HCT116 (cell line): Measurements from ENCODE around the gene GGTLC2. TPM values are rescaled to one million over a fixed set of nuclear protein-coding genes. Genes with fewer than 3 reads are reported as not detected.

Experiments
- ATAC-seq: fragments of 200-7000 bp; cut with Tn5 transposase; 2 replicates; pipeline ENCODE4 v1.9.1; 2020; ENCODE audit warnings: mild to moderate bottlenecking, moderate library complexity
- BruUV-seq: library from RNA; stranded (reverse); fragments of 400-500 nt; replicated peaks from 2 replicates; lab custom pipeline; 2021; lab: Mats Ljungman, UMichigan
- CTCF ChIA-PET: fragments of 300-600 bp; sonication (Branson Sonifier 250); formaldehyde crosslinking; loops from one replicate; lab custom pipeline; 2021; ENCODE audit warnings: antibody characterized with exemption; lab: Charles Lee
- POLR2A ChIA-PET: fragments of 300-600, 350-600 bp; sonication (Branson Sonifier 250); formaldehyde crosslinking; loops from one replicate; lab custom pipeline; 2021; ENCODE audit warnings: antibody characterized with exemption; lab: Charles Lee
- RAD21 ChIA-PET, 2 experiments: fragments of 300-600 bp; sonication (Branson Sonifier 250); formaldehyde crosslinking; loops; one replicate each; lab custom pipeline; 2023; ENCODE audit warnings: low total read pairs in 2 of 2; ENCODE audit not compliant: uncharacterized antibody in 2 of 2, unreplicated experiment in 2 of 2, low non-redundant PET in 1 of 2; lab: Charles Lee
- DNase-seq: peaks from one replicate; pipeline ENCODE4 v3.0.0-alpha.2; 2010; ENCODE audit warnings: low read depth, low spot score
- H2AFZ ChIP-seq: fragments of 200-600 bp; shearing (Covaris generic), sonication (generic); 2 replicates; pipeline ENCODE4 v1.6.1; 2017; ENCODE audit warnings: low read depth, mixed run types, mixed read lengths, antibody characterized with exemption, low read length; ENCODE audit not compliant: poor library complexity, severe bottlenecking
- H3K27ac ChIP-seq: 2 replicates; pipeline ENCODE4 v1.5.1; 2012; ENCODE audit warnings: low read depth, low read length
- H3K27me3 ChIP-seq: fragments of 200-600 bp; sonication (generic); 2 replicates; pipeline ENCODE4 v1.6.1; 2016; ENCODE audit warnings: mixed run types, low read length, mixed read lengths; ENCODE audit not compliant: insufficient read depth
- H3K36me3 ChIP-seq, 2 experiments: fragments of 200-500 bp in 1 of 2; fragments of 200-600 bp in 1 of 2; sonication (Bioruptor generic) in 1 of 2; sonication (generic) in 1 of 2; 2 replicates each; pipeline versions ENCODE4 v1.5.1 to v1.6.1; 2014 to 2016; ENCODE audit warnings: low read length in 2 of 2, inconsistent platforms in 1 of 2, mixed read lengths in 1 of 2, mixed run types in 1 of 2; ENCODE audit not compliant: insufficient read depth in 2 of 2, control insufficient read depth in 1 of 2
- H3K4me1 ChIP-seq, 2 experiments: fragments of 200-600 bp in 1 of 2; sonication (generic) in 1 of 2; 2 replicates each; pipeline versions ENCODE4 v1.5.1 to v1.6.1; 2012 to 2017; ENCODE audit warnings: low read length in 2 of 2, inconsistent platforms in 1 of 2, mild to moderate bottlenecking in 1 of 2, mixed read lengths in 1 of 2, mixed run types in 1 of 2, moderate library complexity in 1 of 2; ENCODE audit not compliant: insufficient read depth in 2 of 2, control insufficient read depth in 1 of 2
- H3K4me2 ChIP-seq: fragments of 200-600 bp; sonication (generic); 2 replicates; pipeline ENCODE4 v1.6.1; 2017; ENCODE audit warnings: mixed run types, low read length, mixed read lengths
- H3K4me3 ChIP-seq, 2 experiments: fragments of 200-600 bp in 1 of 2; sonication (generic) in 1 of 2; replicated peaks in 1 of 2; 2 replicates each; pipeline ENCODE4 v1.5.1; 2011 to 2016; ENCODE audit warnings: low read length in 2 of 2, control low read depth in 1 of 2, low read depth in 1 of 2, mild to moderate bottlenecking in 1 of 2, mixed read lengths in 1 of 2, mixed run types in 1 of 2
- H3K79me2 ChIP-seq: fragments of 200-600 bp; sonication (generic); 2 replicates; pipeline ENCODE4 v1.6.1; 2017; ENCODE audit warnings: mild to moderate bottlenecking, mixed run types, low read length, moderate library complexity, mixed read lengths; ENCODE audit not compliant: insufficient read depth
- H3K9ac ChIP-seq: fragments of 200-600 bp; sonication (generic); 2 replicates; pipeline ENCODE4 v1.6.1; 2016; ENCODE audit warnings: low read length, mixed read lengths
- H3K9me2 ChIP-seq: fragments of 200-600 bp; sonication (generic), shearing (Covaris generic); 2 replicates; pipeline ENCODE4 v1.6.1; 2017; ENCODE audit warnings: mixed run types, mild to moderate bottlenecking, moderate library complexity; ENCODE audit not compliant: insufficient read depth
- H3K9me3 ChIP-seq, 2 experiments: fragments of 200-500 bp in 1 of 2; fragments of 200-600 bp in 1 of 2; sonication (Bioruptor generic) in 1 of 2; sonication (generic) in 1 of 2; 2 replicates each; pipeline ENCODE4 v1.6.1; 2014 to 2017; ENCODE audit warnings: low read length in 2 of 2, mixed read lengths in 2 of 2, inconsistent platforms in 1 of 2, low read depth in 1 of 2, mild to moderate bottlenecking in 1 of 2, mixed run types in 1 of 2, moderate library complexity in 1 of 2; ENCODE audit not compliant: control insufficient read depth in 1 of 2, insufficient read depth in 1 of 2
- H4K20me1 ChIP-seq: fragments of 200-600 bp; sonication (generic), shearing (Covaris generic); 2 replicates; pipeline ENCODE4 v1.6.1; 2017; ENCODE audit warnings: mixed run types, mild to moderate bottlenecking, moderate library complexity; ENCODE audit not compliant: insufficient read depth
- CBX3 ChIP-seq: IDR thresholded peaks from 2 replicates; pipeline ENCODE4 v1.6.1; 2012; ENCODE audit warnings: low read depth
- CEBPB ChIP-seq: IDR thresholded peaks from 2 replicates; pipeline ENCODE4 v1.6.1; 2012; ENCODE audit warnings: low read depth
- EGR1 ChIP-seq: IDR thresholded peaks from 2 replicates; pipeline ENCODE4 v1.6.1; 2012; ENCODE audit warnings: low read depth
- ELF1 ChIP-seq: IDR thresholded peaks from 2 replicates; pipeline ENCODE4 v1.6.1; 2012; ENCODE audit warnings: low read depth, borderline replicate concordance
- EZH2 ChIP-seq: fragments of 200-600 bp; sonication (generic); IDR thresholded peaks from 2 replicates; pipeline ENCODE4 v1.6.1; 2017; ENCODE audit warnings: antibody characterized with exemption, mixed run types
- FOSL1 ChIP-seq: IDR thresholded peaks from 2 replicates; pipeline ENCODE4 v1.6.1; 2012; ENCODE audit warnings: low read depth
- JUND ChIP-seq: IDR thresholded peaks from 2 replicates; pipeline ENCODE4 v1.6.1; 2012
- MAX ChIP-seq: IDR thresholded peaks from 2 replicates; pipeline ENCODE4 v1.6.1; 2012
- POLR2AphosphoS5 ChIP-seq: IDR thresholded peaks from 2 replicates; pipeline ENCODE4 v1.6.1; 2011; ENCODE audit warnings: mild to moderate bottlenecking, low read depth, low read length, moderate library complexity
- SIN3A ChIP-seq: IDR thresholded peaks from 2 replicates; pipeline ENCODE4 v1.6.1; 2012; ENCODE audit warnings: low read depth
- YY1 ChIP-seq: IDR thresholded peaks from 2 replicates; pipeline ENCODE4 v1.6.1; 2011; ENCODE audit warnings: low read length, low read depth, moderate library complexity, mild to moderate bottlenecking; ENCODE audit not compliant: insufficient replicate concordance; ENCODE audit errors: extremely low read depth
- ZBTB33 ChIP-seq: IDR thresholded peaks from 2 replicates; pipeline ENCODE4 v1.6.1; 2011; ENCODE audit warnings: mild to moderate bottlenecking, low read length, moderate library complexity; ENCODE audit not compliant: insufficient replicate concordance; ENCODE audit errors: extremely low read depth
- ZNF274 ChIP-seq: fragments of 200-500 bp; sonication (Bioruptor generic); IDR thresholded peaks from 2 replicates; pipeline ENCODE4 v1.6.1; 2014; ENCODE audit warnings: mild to moderate bottlenecking, low read depth, low read length, inconsistent platforms
- intact Hi-C: fragments of 100-400 bp; cut with micrococcal nuclease; formaldehyde crosslinking; loops from 2 replicates; pipeline ENCODE4 v1.10.0; 2022
- total RNA-seq: library from RNA; stranded (reverse); gene quantifications from one replicate; pipeline ENCODE4 v1.2.1, GENCODE V29; 2021; ENCODE audit not compliant: unreplicated experiment
- TF ChIP-seq, protein P1 (sequence below): IDR thresholded peaks from 2 replicates; pipeline ENCODE4 v1.6.1; 2012
- TF ChIP-seq, protein P2 (sequence below), 3 experiments: fragments of 200-600 bp in 1 of 3; sonication (generic) in 1 of 3; IDR thresholded peaks in 2 of 3; conservative IDR thresholded peaks in 1 of 3; 2 replicates each; pipeline ENCODE4 v1.5.1; 2012 to 2017; ENCODE audit warnings: low read depth in 2 of 3, low read length in 2 of 3, antibody characterized with exemption in 1 of 3, borderline replicate concordance in 1 of 3, control low read depth in 1 of 3, mild to moderate bottlenecking in 1 of 3, mixed read lengths in 1 of 3, mixed run types in 1 of 3, moderate library complexity in 1 of 3; ENCODE audit not compliant: insufficient read depth in 1 of 3

The GGTLC2 gene
- total RNA-seq, 1 experiment from 2014 or later, result not detected

GRCh38 chr22:22618448-22618847 lies 26.0 kb upstream of the GGTLC2 start:
- no peaks in the 10 kb centered on the region for H3K27me3 ChIP-seq
- no peaks in the 10 kb centered on the region for H3K9me3 ChIP-seq
- H3K4me3 ChIP-seq, result no peak overlapping the region
- H4K20me1 ChIP-seq, result no peaks in the 10 kb centered on the region
- H3K27ac ChIP-seq, result no peak overlapping the region
- BruUV-seq, result no TSS peak
- ChIA-PET RAD21 (no interaction called here), CTCF (interaction anchor here (1.2 kb wide), 1 partner anchor 31 kb away, joined by 5 read pairs; no protein-coding TSS in a partner anchor), POLR2A (no interaction called here)
- no peak for TF ChIP-seq ELF1
- TF ChIP-seq EZH2, result no peak
- no peak for TF ChIP-seq EGR1
- no peak for TF ChIP-seq FOSL1
- no peak for TF ChIP-seq JUND
- TF ChIP-seq YY1, result no peak
- no peak for TF ChIP-seq SIN3A
- TF ChIP-seq ZNF274, result no peak
- TF ChIP-seq, protein P1, sequence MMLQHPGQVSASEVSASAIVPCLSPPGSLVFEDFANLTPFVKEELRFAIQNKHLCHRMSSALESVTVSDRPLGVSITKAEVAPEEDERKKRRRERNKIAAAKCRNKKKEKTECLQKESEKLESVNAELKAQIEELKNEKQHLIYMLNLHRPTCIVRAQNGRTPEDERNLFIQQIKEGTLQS, result no peak
- TF ChIP-seq, protein P2, sequence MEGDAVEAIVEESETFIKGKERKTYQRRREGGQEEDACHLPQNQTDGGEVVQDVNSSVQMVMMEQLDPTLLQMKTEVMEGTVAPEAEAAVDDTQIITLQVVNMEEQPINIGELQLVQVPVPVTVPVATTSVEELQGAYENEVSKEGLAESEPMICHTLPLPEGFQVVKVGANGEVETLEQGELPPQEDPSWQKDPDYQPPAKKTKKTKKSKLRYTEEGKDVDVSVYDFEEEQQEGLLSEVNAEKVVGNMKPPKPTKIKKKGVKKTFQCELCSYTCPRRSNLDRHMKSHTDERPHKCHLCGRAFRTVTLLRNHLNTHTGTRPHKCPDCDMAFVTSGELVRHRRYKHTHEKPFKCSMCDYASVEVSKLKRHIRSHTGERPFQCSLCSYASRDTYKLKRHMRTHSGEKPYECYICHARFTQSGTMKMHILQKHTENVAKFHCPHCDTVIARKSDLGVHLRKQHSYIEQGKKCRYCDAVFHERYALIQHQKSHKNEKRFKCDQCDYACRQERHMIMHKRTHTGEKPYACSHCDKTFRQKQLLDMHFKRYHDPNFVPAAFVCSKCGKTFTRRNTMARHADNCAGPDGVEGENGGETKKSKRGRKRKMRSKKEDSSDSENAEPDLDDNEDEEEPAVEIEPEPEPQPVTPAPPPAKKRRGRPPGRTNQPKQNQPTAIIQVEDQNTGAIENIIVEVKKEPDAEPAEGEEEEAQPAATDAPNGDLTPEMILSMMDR (IDR thresholded peaks at IDR 0.05 in 2 of 3, conservative IDR thresholded peaks at IDR 0.05 in 1 of 3; ENCODE audit: borderline replicate concordance in 1 of 3, insufficient read depth in 1 of 3, low read depth in 2 of 3, low read length in 2 of 3), result no peak
- no peak for TF ChIP-seq MAX
- no peak for TF ChIP-seq ZBTB33
- TF ChIP-seq CEBPB, result no peak
- no peak for TF ChIP-seq POLR2AphosphoS5
- TF ChIP-seq CBX3, result no peak
- no peaks in the 10 kb centered on the region for H3K9me2 ChIP-seq
- no peak overlapping the region for H3K9ac ChIP-seq
- no peak overlapping the region for H3K4me2 ChIP-seq
- ATAC-seq (no peak), DNase-seq (no peak)
- no peaks in the 10 kb centered on the region for H3K36me3 ChIP-seq
- no peak overlapping the region for H2AFZ ChIP-seq
- intact Hi-C loops, result no loop called here
- H3K4me1 ChIP-seq, result no peaks in the 10 kb centered on the region
- H3K79me2 ChIP-seq, result no peaks in the 10 kb centered on the region
